Neural cell (in vitro differentiated cells): ENCODE data around the gene CTTN. TPM values are rescaled to one million over a fixed set of nuclear protein-coding genes. Genes with fewer than 3 reads are reported as not detected.

ENCODE experiments used
- H2AFZ ChIP-seq: fragments of 200-600, 300-800 bp; sonication (generic), shearing (Covaris generic); 2 replicates; pipeline ENCODE4 v1.6.0; 2014; ENCODE audit warnings: low read depth, mild to moderate bottlenecking, antibody characterized with exemption, low read length, moderate library complexity
- H3F3A ChIP-seq: fragments of 200-600 bp; shearing (Covaris generic); 2 replicates; pipeline ENCODE4 v1.6.1; 2016; ENCODE audit warnings: mild to moderate bottlenecking, moderate library complexity, mixed read lengths, antibody characterized with exemption, low read length; ENCODE audit not compliant: insufficient read depth, poor library complexity, severe bottlenecking
- H3K27ac ChIP-seq: fragments of 200-600, 300-800 bp; sonication (generic), shearing (Covaris generic); 2 replicates; pipeline ENCODE4 v1.5.1; 2014; ENCODE audit warnings: mild to moderate bottlenecking, low read length, moderate library complexity
- H3K27me3 ChIP-seq: fragments of 300-800, 200-600 bp; sonication (generic), shearing (Covaris generic); 2 replicates; pipeline ENCODE4 v1.6.0; 2014; ENCODE audit warnings: mild to moderate bottlenecking, low read depth, low read length, moderate library complexity; ENCODE audit not compliant: insufficient read depth
- H3K36me3 ChIP-seq: fragments of 300-800, 200-600 bp; sonication (generic), shearing (Covaris generic); 2 replicates; pipeline ENCODE4 v1.5.1; 2014; ENCODE audit warnings: mild to moderate bottlenecking, antibody characterized with exemption, low read length, moderate library complexity; ENCODE audit not compliant: insufficient read depth
- H3K4me2 ChIP-seq: fragments of 300-800, 200-600 bp; sonication (generic), shearing (Covaris generic); 2 replicates; pipeline ENCODE4 v1.6.0; 2014; ENCODE audit warnings: mild to moderate bottlenecking, low read length
- H3K4me3 ChIP-seq: fragments of 300-800, 200-600 bp; sonication (generic), shearing (Covaris generic); 2 replicates; pipeline ENCODE4 v1.5.1; 2014; ENCODE audit warnings: mild to moderate bottlenecking, low read length, moderate library complexity
- H3K79me2 ChIP-seq: fragments of 200-600 bp; shearing (Covaris generic); replicated peaks from 2 replicates; pipeline ENCODE4 v1.6.0; 2014; ENCODE audit warnings: mild to moderate bottlenecking, low read length, moderate library complexity; ENCODE audit not compliant: insufficient read depth
- H3K9ac ChIP-seq: fragments of 300-800, 200-600 bp; sonication (generic), shearing (Covaris generic); 2 replicates; pipeline ENCODE4 v1.6.1; 2016; ENCODE audit warnings: mild to moderate bottlenecking, low read length, mixed read lengths
- H3K9me2 ChIP-seq: fragments of 200-600 bp; shearing (Covaris generic); 2 replicates; pipeline ENCODE4 v1.6.1; 2016; ENCODE audit warnings: mild to moderate bottlenecking, low read length, mixed read lengths; ENCODE audit not compliant: insufficient read depth
- H3K9me3 ChIP-seq: fragments of 200-600, 300-800 bp; sonication (generic), shearing (Covaris generic); 2 replicates; pipeline ENCODE4 v1.6.1; 2016; ENCODE audit warnings: mild to moderate bottlenecking, mixed run types, low read length, moderate library complexity, mixed read lengths
- H4K20me1 ChIP-seq: fragments of 200-600 bp; shearing (Covaris generic); 2 replicates; pipeline ENCODE4 v1.6.1; 2016; ENCODE audit warnings: mild to moderate bottlenecking, mixed run types; ENCODE audit not compliant: insufficient read depth
- CTCF ChIP-seq: fragments of 450-650 bp; IDR thresholded peaks from 2 replicates; pipeline ENCODE4 v1.5.1; 2014; ENCODE audit warnings: antibody characterized with exemption, mild to moderate bottlenecking, moderate library complexity; ENCODE audit not compliant: poor library complexity, severe bottlenecking
- EP300 ChIP-seq: fragments of 450-650 bp; conservative IDR thresholded peaks from 2 replicates; pipeline ENCODE4 v1.6.1; 2014; ENCODE audit warnings: antibody characterized with exemption, mild to moderate bottlenecking, moderate library complexity; ENCODE audit not compliant: poor library complexity, severe bottlenecking
- EZH2 ChIP-seq: fragments of 200-600, 300-800 bp; shearing (Covaris generic), sonication (generic); IDR thresholded peaks from 2 replicates; pipeline ENCODE4 v1.6.1; 2014; ENCODE audit warnings: antibody characterized with exemption, low read length, borderline replicate concordance, mild to moderate bottlenecking; ENCODE audit not compliant: insufficient read depth, poor library complexity, severe bottlenecking
- MXI1 ChIP-seq: fragments of 450-650 bp; conservative IDR thresholded peaks from 2 replicates; pipeline ENCODE4 v1.6.1; 2014; ENCODE audit warnings: antibody characterized with exemption, mild to moderate bottlenecking; ENCODE audit not compliant: poor library complexity, severe bottlenecking
- POLR2AphosphoS5 ChIP-seq: IDR thresholded peaks from 2 replicates; pipeline ENCODE4 v1.6.1; 2012
- RAD21 ChIP-seq: fragments of 450-650 bp; conservative IDR thresholded peaks from 2 replicates; pipeline ENCODE4 v1.6.1; 2014; ENCODE audit warnings: antibody characterized with exemption, mild to moderate bottlenecking, moderate library complexity
- REST ChIP-seq: IDR thresholded peaks from 2 replicates; pipeline ENCODE4 v1.6.1; 2012; ENCODE audit warnings: borderline replicate concordance
- SMC3 ChIP-seq: fragments of 450-650 bp; conservative IDR thresholded peaks from 2 replicates; pipeline ENCODE4 v1.6.1; 2014; ENCODE audit warnings: antibody characterized with exemption, mild to moderate bottlenecking, moderate library complexity; ENCODE audit not compliant: poor library complexity
- TAF1 ChIP-seq: IDR thresholded peaks from 2 replicates; pipeline ENCODE4 v1.6.1; 2012; ENCODE audit warnings: low read depth
- polyA plus RNA-seq: library from polyadenylated mRNA; depleted of rRNA; stranded (reverse); fragments of >200 nt; gene quantifications from 2 replicates; pipeline ENCODE4 v1.2.3, GENCODE V29; 2014

CTTN gene
- polyA plus RNA-seq, 1 donor from 2014 or later, result 220 TPM

GRCh38 chr11:70364745-70365543 lies 33.4 kb upstream of the CTTN start:
- no peak overlapping the region for H3K4me3 ChIP-seq
- H3K27ac ChIP-seq, result no peak overlapping the region
- no peaks in the 10 kb centered on the region for H3K9me3 ChIP-seq

DNA sequence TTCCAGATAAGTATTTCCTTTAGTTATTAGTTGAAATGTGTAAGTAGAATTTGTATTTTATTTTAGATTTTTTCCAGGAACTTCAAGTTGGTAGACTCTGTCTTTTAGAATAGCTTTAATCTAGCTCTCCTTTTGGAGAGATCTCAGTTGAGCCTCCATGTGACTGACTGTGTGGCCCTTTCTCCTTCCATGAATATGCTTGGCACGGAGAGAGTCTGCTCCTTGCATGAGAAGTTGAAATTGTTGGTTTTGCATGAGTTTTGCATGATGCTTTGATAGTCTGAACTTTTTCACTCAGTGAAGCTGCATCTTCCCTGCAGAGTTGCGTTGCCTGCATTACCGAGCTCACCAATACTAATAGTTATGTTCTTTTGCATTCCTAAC lies 32.8 kb upstream of the CTTN start:
- Histone ChIP-seq H3F3A (no peaks in the 10 kb centered on the region), H3K36me3 (peaks cover 11% of the 10 kb centered on the region), H3K9ac (no peak overlapping the region), H3K27me3 (no peaks in the 10 kb centered on the region), H3K4me3 (no peak overlapping the region), H4K20me1 (no peaks in the 10 kb centered on the region), H3K4me2 (no peak overlapping the region), H2AFZ (no peak overlapping the region), H3K9me3 (no peaks in the 10 kb centered on the region), H3K79me2 (no peaks in the 10 kb centered on the region), H3K9me2 (no peaks in the 10 kb centered on the region), H3K27ac (no peak overlapping the region)
- TF ChIP-seq RAD21 (no peak), EP300 (no peak), REST (no peak), TAF1 (no peak), CTCF (no peak)

More at GRCh38 chr11:70364745-70365543, 33.4 kb upstream of the CTTN start:
- no peaks in the 10 kb centered on the region for H3K27me3 ChIP-seq
- H3K9ac ChIP-seq, result no peak overlapping the region
- H3K9me2 ChIP-seq, result no peaks in the 10 kb centered on the region
- H3K79me2 ChIP-seq, result no peaks in the 10 kb centered on the region
- TF ChIP-seq CTCF, result no peak
- TF ChIP-seq MXI1, result no peak
- TF ChIP-seq RAD21, result no peak
- no peak for TF ChIP-seq POLR2AphosphoS5
- TF ChIP-seq TAF1, result no peak
- no peak for TF ChIP-seq REST
- TF ChIP-seq SMC3, result no peak
- no peak for TF ChIP-seq EP300
- no peak for TF ChIP-seq EZH2
- peaks cover 11% of the 10 kb centered on the region for H3K36me3 ChIP-seq
- no peaks in the 10 kb centered on the region for H3F3A ChIP-seq
- no peaks in the 10 kb centered on the region for H4K20me1 ChIP-seq
- no peak overlapping the region for H2AFZ ChIP-seq
- no peak overlapping the region for H3K4me2 ChIP-seq
